22Rv1 (cell line): ENCODE data around the gene WNT7A.

Experiments used
- H3K27ac ChIP-seq: fragments of 450-650 bp; 2 replicates; pipeline ENCODE4 v1.5.1; 2017
- ZFX ChIP-seq: fragments of 450-650 bp; IDR thresholded peaks from 2 replicates; pipeline ENCODE4 v1.6.1; 2017; ENCODE audit warnings: antibody characterized with exemption, borderline replicate concordance
- TF ChIP-seq, protein P1 (sequence below): fragments of 450-650 bp; IDR thresholded peaks from 2 replicates; pipeline ENCODE4 v1.5.1; 2017; ENCODE audit warnings: mild to moderate bottlenecking

Gene WNT7A

DNA sequence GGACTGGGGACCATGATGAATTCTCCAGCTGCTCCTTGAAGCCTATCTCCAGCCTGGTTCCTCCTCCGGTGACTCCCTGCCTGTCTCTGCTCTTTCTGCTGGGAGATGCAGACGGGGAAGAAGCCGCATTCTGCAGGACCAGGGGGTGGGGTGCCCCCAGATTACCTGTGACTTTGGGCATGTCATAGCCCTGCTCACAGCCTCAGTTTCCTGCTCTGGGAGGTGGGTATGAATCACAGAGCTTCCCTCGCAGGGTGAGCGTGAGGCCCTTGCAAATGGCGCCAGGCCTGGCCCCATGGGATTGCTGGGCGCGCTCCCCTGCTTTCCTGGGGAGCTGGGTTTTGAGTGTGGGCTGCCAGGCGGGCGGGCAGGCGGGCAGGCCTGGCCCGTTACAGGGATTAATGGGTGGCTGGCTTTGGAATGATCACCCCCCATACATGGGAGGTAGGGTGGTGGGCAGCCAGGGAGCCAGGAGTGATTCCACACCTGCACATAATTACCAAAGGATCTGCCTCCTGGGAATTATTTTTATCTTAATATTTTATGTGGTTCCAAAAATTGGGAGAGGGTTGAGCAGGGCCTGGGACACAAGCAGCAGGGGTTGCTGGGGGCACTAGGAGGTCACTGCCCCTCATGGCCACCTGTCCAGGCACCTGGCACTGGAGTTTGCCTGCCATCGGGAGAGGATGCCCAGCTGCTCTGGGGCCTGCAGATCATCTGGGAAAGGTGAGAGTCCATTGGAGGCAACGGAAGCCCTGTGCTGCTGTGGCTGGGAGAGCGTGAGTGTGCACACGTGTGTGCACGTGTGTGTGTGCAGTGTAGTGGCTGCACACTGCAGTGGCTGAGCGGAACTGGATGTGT is 106.8 kb downstream of the WNT7A start:
- TF ChIP-seq ZFX, result no peak
- TF ChIP-seq, protein P1, sequence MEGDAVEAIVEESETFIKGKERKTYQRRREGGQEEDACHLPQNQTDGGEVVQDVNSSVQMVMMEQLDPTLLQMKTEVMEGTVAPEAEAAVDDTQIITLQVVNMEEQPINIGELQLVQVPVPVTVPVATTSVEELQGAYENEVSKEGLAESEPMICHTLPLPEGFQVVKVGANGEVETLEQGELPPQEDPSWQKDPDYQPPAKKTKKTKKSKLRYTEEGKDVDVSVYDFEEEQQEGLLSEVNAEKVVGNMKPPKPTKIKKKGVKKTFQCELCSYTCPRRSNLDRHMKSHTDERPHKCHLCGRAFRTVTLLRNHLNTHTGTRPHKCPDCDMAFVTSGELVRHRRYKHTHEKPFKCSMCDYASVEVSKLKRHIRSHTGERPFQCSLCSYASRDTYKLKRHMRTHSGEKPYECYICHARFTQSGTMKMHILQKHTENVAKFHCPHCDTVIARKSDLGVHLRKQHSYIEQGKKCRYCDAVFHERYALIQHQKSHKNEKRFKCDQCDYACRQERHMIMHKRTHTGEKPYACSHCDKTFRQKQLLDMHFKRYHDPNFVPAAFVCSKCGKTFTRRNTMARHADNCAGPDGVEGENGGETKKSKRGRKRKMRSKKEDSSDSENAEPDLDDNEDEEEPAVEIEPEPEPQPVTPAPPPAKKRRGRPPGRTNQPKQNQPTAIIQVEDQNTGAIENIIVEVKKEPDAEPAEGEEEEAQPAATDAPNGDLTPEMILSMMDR, result no peak
- no peak overlapping the region for H3K27ac ChIP-seq

DNA sequence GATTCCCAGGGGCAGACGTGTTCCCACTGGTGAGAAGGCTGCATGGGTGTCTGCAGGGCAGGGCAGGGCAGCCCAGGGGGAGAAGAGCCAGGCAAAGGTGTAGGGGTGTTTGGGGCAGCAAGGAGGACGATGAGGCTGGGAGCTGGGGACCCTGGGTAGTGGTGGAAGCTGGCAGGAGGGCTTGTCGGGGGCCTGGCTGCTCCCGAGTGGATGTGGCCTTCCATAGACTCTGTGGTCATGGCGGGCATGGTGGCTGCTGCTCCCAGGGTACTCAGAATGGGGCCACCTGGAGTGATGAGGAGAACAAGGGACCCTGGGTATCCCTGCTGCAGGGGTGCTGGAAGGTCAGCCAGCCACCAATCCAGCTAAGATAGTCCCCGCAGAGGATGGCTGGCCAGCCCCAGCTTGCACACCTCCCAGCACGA is 107.5 kb downstream of the WNT7A start:
- no peak for TF ChIP-seq ZFX
- TF ChIP-seq, protein P1, result no peak
- H3K27ac ChIP-seq, result no peak overlapping the region

DNA sequence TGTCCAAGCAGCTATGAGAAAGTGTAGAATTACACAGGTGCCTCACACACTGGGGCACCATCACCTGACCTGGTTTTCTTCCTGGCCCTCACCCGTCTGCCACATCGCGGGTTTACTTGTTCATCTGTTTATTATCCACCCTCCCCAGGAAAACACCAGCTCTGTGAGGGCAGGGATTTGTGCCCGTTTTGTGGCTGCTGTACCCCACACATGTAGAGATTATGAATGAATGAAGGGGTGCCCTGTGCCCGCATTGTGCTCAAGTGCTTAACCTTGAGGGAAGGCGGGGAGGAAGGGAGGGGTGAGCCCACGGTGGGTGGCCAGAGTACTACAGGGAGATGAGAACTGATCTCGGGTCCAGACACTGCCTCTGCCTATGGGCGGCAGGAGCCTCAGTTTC is 108.4 kb downstream of the WNT7A start:
- no peak overlapping the region for H3K27ac ChIP-seq
- TF ChIP-seq ZFX, result no peak
- TF ChIP-seq, protein P1, result no peak

DNA sequence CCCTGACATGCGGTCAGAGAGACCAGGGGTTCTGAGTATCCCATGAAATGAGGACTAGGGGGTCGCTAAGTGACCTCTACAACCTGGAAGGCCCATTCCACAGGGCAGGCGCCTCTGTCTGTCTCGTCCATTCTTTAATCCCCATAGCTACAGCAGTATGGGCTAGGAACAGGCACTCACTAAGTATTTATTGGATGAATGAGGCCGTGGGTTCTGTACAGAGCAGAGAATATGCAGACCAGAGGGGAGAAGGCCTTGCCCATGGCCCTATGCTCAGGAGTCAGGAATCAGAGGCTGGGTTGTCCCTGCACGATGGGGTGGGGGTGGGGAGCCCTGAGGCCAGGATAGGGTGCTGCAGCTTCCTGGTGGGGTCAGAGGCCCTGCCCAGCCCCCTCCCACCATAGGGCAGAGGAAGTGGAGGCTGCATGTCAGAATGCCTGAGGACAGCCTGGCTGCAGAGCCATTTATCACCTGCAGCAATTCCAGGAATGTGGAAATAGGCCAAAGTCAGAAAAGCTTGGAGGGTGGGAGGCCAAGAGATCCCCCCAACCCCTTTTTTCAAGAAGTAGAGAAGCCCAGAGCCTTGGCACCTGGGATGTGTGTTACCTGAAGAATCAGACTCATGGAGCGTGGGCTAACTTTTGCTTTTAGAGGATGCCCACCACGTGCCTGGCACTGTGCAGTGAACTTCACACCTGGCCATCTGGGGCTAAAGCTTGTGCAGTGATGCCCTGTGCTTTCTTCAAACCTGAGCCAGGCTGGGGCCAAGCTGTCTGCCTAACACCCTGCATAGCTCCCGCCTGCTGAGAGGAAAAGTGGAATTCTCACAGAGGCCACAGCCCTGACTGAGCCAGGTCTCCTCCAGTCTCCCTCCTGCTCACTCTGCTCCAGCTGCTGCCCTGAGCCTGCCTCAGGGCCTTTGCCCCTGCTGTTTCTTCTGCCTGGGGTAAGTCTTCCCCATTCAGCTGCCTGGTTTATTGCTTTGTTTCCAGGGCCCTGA is 109.4 kb downstream of the WNT7A start:
- H3K27ac ChIP-seq, result no peak overlapping the region
- TF ChIP-seq, protein P1, result no peak
- no peak for TF ChIP-seq ZFX

DNA sequence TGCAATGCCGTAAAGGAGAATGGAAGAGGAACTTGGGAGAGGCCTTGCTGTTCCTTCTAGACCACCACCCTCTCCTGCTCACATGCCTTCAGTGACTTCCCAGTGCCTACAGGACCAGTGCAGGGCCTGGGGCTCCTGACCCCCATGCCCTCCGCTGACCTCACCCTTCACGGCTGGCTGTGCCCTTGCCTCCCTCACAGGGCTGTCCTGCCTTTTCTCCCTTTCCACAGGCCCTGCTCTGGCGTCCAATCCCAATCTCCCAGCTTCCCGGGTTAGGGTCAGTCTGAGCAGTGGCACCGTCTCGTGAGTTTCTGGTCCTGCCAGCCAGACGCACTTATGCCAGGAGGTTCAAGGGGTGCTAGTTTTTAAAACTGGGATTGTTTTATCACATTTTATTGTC is 110.4 kb downstream of the WNT7A start:
- no peak overlapping the region for H3K27ac ChIP-seq
- TF ChIP-seq, protein P1, result no peak
- no peak for TF ChIP-seq ZFX

DNA sequence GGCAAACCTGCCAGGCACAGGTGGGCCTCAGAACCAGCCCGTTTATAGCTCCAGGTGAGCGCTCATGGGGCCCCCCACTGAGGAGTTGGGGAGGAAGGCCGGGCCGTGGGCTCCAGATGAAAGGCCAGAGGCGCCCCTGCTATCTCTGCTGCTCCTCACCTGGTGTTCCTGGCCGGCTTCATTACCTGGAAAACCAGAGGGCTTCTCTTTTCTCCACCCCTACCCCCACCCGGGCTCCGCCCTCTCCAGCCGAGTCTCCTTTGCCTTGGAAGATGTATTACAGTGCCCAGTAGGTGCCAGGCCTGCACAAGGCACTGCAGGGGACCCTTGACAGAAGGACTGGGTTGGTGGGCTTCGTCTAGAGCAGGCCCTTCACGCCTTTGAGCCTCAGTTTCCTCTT is 111.4 kb downstream of the WNT7A start:
- TF ChIP-seq, protein P1, result no peak
- TF ChIP-seq ZFX, result no peak
- no peak overlapping the region for H3K27ac ChIP-seq
